ENCODE measurements around the gene IGF2R.

The IGF2R gene

DNA sequence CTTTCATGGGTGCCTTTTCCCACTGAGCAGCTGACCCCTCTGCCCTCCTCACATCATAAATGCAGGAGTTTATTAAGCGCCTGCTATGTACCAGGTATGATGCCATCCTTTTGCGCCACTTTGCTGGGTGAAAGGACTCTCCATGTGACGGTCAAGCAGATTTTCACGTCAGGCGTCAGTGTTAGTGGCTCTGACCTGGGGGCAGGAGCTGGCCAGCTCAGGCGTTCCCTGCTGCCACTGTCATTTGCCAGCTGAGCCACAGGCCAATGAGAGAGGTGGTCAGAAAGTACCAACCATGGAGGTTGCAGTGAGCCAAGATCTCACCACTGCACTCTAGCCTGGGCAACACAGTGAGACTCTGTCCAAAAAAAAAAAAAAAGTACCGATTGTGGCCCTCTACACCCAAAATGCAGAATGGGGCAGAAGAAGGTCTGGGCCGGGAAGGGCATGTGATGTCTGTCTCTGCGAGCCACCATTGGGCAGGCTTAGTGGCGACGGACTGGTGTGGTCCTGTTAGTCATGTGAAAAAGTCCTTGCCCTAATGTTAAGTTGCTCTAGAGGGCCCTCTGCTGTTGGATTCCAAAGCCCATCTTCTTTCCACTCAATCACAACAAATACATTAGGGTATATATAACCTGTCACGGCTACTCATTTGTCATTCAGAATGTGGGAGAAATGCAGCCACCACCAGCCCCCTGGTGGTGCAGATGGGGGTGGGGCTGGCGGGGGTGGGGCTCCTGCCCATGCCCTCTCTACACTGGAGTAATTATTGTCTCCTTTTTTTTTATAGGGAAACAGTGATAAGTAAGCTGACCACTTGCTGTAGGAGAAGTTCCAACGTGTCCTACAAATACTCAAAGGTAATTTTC is 134.3 kb downstream of the IGF2R start:
- peak; percentile 62 for DNase-seq (ENCODE audit: extremely low spot score)
- POLR2A ChIA-PET = no interaction called here
- CTCF ChIA-PET = interaction anchor here (0.6 to 1.3 kb wide), 2 partner anchors 15 to 233 kb away, joined by 3 to 8 read pairs; no protein-coding TSS in a partner anchor
- TF ChIP-seq, protein P1, sequence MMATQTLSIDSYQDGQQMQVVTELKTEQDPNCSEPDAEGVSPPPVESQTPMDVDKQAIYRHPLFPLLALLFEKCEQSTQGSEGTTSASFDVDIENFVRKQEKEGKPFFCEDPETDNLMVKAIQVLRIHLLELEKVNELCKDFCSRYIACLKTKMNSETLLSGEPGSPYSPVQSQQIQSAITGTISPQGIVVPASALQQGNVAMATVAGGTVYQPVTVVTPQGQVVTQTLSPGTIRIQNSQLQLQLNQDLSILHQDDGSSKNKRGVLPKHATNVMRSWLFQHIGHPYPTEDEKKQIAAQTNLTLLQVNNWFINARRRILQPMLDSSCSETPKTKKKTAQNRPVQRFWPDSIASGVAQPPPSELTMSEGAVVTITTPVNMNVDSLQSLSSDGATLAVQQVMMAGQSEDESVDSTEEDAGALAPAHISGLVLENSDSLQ (IDR thresholded peaks at IDR 0.05) = 0 out of 2 replicates have a peak, but pooled peaks have one; percentile 26
- no peak for TF ChIP-seq NFRKB (IDR thresholded peaks at IDR 0.05)

DNA sequence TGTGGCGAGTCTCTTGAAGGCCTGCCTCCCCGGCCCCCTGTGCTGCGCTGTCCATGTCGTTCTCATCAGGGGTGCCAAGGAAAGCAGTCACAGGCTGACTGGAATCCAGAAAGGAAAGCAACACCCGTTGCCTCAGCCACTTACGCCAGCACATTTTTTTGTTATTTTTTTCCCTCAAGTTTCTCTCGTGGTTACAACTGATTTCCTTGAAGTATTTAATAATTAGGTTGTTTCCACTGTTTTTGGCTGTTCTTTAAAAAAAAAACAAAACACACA is 134.9 kb downstream of the IGF2R start:
- DNase-seq (ENCODE audit: extremely low spot score) = no peak
- TF ChIP-seq CTBP1 (IDR thresholded peaks at IDR 0.05; ENCODE audit: borderline replicate concordance) = no peak
- TF ChIP-seq TARDBP (IDR thresholded peaks at IDR 0.05) = no peak
- no peak for TF ChIP-seq FOXA1 (IDR thresholded peaks at IDR 0.05)
- no peak for TF ChIP-seq ZNF384 (IDR thresholded peaks at IDR 0.05)
- no peak for TF ChIP-seq SP1 (IDR thresholded peaks at IDR 0.05)
- no peak for TF ChIP-seq ELF4 (IDR thresholded peaks at IDR 0.05)
- no peak for TF ChIP-seq LEF1 (IDR thresholded peaks at IDR 0.05; ENCODE audit: borderline replicate concordance)
- no peak for TF ChIP-seq SUZ12 (IDR thresholded peaks at IDR 0.05)
- no peak for TF ChIP-seq NFRKB (IDR thresholded peaks at IDR 0.05)
- TF ChIP-seq HDGF (IDR thresholded peaks at IDR 0.05; ENCODE audit: borderline replicate concordance) = no peak
- TF ChIP-seq, protein P1 (IDR thresholded peaks at IDR 0.05) = no peak
- no peak for TF ChIP-seq BHLHE40 (IDR thresholded peaks at IDR 0.05; ENCODE audit: borderline replicate concordance)
- TF ChIP-seq FOXK2 (IDR thresholded peaks at IDR 0.05) = no peak
- TF ChIP-seq FOXM1 (IDR thresholded peaks at IDR 0.05; ENCODE audit: borderline replicate concordance) = no peak
- TF ChIP-seq L3MBTL2 (conservative IDR thresholded peaks at IDR 0.05) = no peak
- TF ChIP-seq ARNT (IDR thresholded peaks at IDR 0.05) = no peak
- CTCF ChIA-PET = interaction anchor here (0.6 kb wide), 1 partner anchor 234 kb away, joined by 3 read pairs; no protein-coding TSS in a partner anchor
- POLR2A ChIA-PET = no interaction called here

DNA sequence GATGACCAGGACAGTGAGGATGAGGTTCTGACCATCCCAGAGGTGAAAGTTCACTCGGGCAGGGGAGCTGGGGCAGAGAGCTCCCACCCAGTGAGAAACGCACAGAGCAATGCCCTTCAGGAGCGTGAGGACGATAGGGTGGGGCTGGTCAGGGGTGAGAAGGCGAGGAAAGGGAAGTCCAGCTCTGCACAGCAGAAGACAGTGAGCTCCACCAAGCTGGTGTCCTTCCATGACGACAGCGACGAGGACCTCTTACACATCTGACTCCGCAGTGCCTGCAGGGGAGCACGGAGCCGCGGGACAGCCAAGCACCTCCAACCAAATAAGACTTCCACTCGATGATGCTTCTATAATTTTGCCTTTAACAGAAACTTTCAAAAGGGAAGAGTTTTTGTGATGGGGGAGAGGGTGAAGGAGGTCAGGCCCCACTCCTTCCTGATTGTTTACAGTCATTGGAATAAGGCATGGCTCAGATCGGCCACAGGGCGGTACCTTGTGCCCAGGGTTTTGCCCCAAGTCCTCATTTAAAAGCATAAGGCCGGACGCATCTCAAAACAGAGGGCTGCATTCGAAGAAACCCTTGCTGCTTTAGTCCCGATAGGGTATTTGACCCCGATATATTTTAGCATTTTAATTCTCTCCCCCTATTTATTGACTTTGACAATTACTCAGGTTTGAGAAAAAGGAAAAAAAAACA is 136.1 kb downstream of the IGF2R start:
- no peak for DNase-seq (ENCODE audit: extremely low spot score)
- no peak for TF ChIP-seq ZNF384 (IDR thresholded peaks at IDR 0.05)
- ChIA-PET POLR2A (no interaction called here), CTCF (interaction anchor here (0.7 kb wide), 1 partner anchor 471 kb away, joined by 3 read pairs; no protein-coding TSS in a partner anchor)

DNA sequence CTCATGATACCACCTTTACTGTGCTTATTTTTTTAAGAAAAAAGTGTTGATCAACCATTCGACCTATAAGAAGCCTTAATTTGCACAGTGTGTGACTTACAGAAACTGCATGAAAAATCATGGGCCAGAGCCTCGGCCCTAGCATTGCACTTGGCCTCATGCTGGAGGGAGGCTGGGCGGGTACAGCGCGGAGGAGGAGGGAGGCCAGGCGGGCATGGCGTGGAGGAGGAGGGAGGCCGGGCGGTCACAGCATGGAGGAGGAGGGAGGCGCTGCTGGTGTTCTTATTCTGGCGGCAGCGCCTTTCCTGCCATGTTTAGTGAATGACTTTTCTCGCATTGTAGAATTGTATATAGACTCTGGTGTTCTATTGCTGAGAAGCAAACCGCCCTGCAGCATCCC is 137.1 kb downstream of the IGF2R start:
- TF ChIP-seq FOXK2 (IDR thresholded peaks at IDR 0.05) = no peak
- no peak for TF ChIP-seq LEF1 (IDR thresholded peaks at IDR 0.05; ENCODE audit: borderline replicate concordance)
- TF ChIP-seq CTBP1 (IDR thresholded peaks at IDR 0.05; ENCODE audit: borderline replicate concordance) = no peak
- TF ChIP-seq, protein P1 (IDR thresholded peaks at IDR 0.05) = no peak
- TF ChIP-seq TARDBP (IDR thresholded peaks at IDR 0.05) = no peak
- no peak for TF ChIP-seq FOXM1 (IDR thresholded peaks at IDR 0.05; ENCODE audit: borderline replicate concordance)
- no peak for TF ChIP-seq NFRKB (IDR thresholded peaks at IDR 0.05)
- TF ChIP-seq ARNT (IDR thresholded peaks at IDR 0.05) = no peak
- TF ChIP-seq FOXA1 (IDR thresholded peaks at IDR 0.05) = no peak
- TF ChIP-seq HDGF (IDR thresholded peaks at IDR 0.05; ENCODE audit: borderline replicate concordance) = no peak
- no peak for TF ChIP-seq SP1 (IDR thresholded peaks at IDR 0.05)
- TF ChIP-seq SUZ12 (IDR thresholded peaks at IDR 0.05) = no peak
- TF ChIP-seq L3MBTL2 (conservative IDR thresholded peaks at IDR 0.05) = no peak
- TF ChIP-seq BHLHE40 (IDR thresholded peaks at IDR 0.05; ENCODE audit: borderline replicate concordance) = no peak
- TF ChIP-seq ELF4 (IDR thresholded peaks at IDR 0.05) = no peak
- no peak for TF ChIP-seq ZNF384 (IDR thresholded peaks at IDR 0.05)
- CTCF ChIA-PET = no interaction called here
- no peak for DNase-seq (ENCODE audit: extremely low spot score)
- POLR2A ChIA-PET = no interaction called here

DNA sequence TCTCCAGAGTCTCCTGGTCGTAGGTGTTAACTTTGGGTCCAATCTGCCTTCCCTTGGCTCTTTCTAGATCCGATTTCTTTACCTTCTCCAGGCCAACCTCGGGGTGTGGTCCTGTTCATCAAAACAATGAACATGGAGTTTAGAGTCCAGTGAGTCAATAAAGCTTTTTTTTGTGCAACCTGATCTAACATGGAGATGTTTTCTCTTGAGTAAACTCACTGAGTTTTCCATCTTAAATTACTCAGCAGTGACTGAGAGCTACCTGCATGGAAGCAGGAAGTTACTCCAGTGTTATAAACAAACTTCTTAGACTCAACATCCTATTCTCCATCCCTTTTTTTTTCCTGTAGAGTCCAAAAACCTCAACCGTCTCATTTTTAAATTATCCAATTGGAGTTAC is 137.8 kb downstream of the IGF2R start:
- CTCF ChIA-PET = interaction anchor here (0.7 kb wide), 1 partner anchor 254 kb away, joined by 3 read pairs; no protein-coding TSS in a partner anchor
- POLR2A ChIA-PET = no interaction called here
- TF ChIP-seq ZNF384 (IDR thresholded peaks at IDR 0.05) = no peak
- TF ChIP-seq, protein P1 (IDR thresholded peaks at IDR 0.05) = no peak
- DNase-seq (ENCODE audit: extremely low spot score) = no peak

DNA sequence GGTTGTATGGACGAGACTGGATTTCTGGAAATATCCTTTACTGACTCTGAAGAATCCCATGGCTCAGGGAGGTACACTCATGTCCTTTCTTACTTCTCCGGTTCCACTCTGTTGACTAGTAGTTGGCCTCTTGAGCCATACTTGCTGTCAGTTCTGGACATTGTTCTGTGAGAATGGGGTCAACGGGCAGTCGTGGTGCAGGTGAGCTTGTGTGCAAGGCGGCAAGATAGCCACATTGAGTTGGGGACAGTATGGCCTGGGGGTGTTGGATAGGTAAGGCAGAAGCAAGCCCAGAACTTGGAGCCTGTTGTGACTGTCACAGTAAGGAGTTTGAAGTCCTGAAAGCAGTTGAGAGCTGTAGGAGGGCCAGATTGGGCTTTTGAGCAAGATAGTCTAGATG is 139.2 kb downstream of the IGF2R start:
- no peak for DNase-seq (ENCODE audit: extremely low spot score)
- POLR2A ChIA-PET = no interaction called here
- CTCF ChIA-PET = no interaction called here
- TF ChIP-seq ELF4 (IDR thresholded peaks at IDR 0.05) (no peak), L3MBTL2 (conservative IDR thresholded peaks at IDR 0.05) (no peak), ZNF384 (IDR thresholded peaks at IDR 0.05) (no peak), ARNT (IDR thresholded peaks at IDR 0.05) (no peak), FOXM1 (IDR thresholded peaks at IDR 0.05; ENCODE audit: borderline replicate concordance) (no peak), SUZ12 (IDR thresholded peaks at IDR 0.05) (no peak), LEF1 (IDR thresholded peaks at IDR 0.05; ENCODE audit: borderline replicate concordance) (no peak), BHLHE40 (IDR thresholded peaks at IDR 0.05; ENCODE audit: borderline replicate concordance) (no peak), CTBP1 (IDR thresholded peaks at IDR 0.05; ENCODE audit: borderline replicate concordance) (no peak), TARDBP (IDR thresholded peaks at IDR 0.05) (no peak), FOXK2 (IDR thresholded peaks at IDR 0.05) (no peak), NFRKB (IDR thresholded peaks at IDR 0.05) (no peak), HDGF (IDR thresholded peaks at IDR 0.05; ENCODE audit: borderline replicate concordance) (no peak), SP1 (IDR thresholded peaks at IDR 0.05) (no peak), FOXA1 (IDR thresholded peaks at IDR 0.05) (no peak)
- TF ChIP-seq, protein P1 (IDR thresholded peaks at IDR 0.05) = no peak

Measured in HEK293T (cell line).